Measurements from ENCODE around the gene ATP5F1D.
"Not testable (repeated sequence)": the region's sequence is repeated elsewhere in the genome, so short reads cannot be mapped to it uniquely, and the experiment has no call there.

The ATP5F1D gene

DNA sequence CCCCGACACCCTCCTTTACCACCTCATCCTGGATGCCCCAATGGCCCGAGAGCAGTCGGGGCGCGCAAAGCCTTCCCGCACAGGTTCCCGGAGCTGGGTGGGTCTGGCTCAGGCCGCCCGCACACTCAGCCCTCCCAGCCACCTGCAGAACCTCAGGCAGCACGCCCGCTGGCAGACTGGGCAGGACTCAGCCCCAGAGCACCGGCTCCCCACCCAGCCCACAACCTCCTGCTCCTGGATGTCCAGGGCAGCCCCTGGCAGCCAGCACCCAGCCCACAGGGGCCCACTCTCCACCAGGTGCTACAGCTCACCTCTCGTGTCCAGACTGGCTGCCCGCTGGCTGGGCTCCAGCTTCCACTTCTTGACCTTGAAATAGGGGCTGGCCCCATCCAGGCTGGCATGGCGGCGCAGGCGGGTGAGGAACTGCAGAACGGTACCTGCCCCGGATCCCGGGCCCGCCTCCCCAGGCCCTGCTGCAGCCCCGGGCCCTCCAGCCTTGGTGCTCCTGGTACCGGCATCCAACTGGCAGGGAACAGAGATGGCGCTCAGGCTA lies 8.4 kb upstream of the ATP5F1D start:
- no peak for DNase-seq

DNA sequence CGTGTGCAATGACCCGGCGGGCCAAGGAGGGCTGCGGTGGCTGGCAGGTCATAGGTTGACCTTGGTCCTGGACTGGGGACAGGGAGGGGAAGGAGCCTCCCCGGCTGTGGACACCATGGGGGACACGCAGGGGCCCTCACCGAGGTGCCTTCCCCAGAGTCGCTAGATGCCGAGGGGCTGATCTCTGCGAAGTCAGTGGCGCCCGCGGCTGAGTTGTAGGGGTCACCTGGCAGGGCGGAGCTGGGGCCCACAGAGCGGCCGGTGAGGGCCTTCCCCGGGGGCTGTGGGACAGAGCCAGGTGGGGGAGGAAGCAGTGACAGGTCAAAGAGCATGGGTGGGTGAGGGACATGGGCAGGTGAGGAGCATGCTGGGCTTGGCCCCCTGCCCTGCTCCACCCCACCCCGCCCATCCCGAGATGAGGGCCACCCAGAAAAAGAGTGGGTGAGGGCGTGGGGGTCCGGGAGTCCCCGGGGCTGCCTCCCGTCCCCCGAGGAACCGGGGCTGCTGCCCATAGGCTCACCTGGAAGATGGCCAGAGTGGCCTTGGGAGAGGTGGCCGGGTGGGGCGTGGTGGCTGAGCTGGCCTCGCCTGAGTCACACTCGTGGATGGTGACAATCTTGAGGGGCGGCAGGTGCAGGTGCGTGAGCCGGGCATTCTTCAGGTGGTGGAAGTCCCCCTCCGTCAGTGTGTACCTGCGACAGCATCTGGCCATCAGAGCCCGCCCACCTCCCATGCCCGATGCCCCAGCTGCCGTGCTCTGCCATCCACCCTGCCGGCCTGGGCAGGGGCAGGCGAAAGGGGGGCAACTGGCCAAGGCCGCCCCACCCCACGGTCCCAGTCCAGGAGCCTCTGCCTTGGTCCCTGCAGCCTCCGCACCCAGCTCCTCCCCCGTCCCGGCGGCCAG lies 7.2 kb upstream of the ATP5F1D start:
- no peak for DNase-seq

DNA sequence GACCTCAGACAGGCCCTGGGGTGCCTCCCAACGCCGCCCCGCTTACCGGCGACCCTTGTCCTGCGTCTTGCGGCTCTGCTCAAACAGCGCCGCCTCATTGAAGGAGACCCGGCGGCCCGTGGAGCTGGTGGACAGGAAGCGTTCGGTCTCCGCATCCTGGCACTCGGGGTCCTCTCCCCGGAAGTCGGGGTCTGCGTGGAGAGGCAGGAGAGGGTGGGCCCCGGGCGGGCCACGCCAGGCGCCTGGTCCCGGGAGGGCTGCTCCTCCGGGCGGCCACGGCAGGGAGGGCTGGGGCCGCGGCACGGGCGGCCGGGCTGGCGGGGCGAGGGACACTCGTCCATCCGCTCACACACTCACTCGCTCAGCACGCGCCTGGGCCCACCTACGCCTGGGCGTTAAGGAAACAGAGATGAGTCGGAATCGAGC lies 6.6 kb upstream of the ATP5F1D start:
- DNase-seq, result no peak

DNA sequence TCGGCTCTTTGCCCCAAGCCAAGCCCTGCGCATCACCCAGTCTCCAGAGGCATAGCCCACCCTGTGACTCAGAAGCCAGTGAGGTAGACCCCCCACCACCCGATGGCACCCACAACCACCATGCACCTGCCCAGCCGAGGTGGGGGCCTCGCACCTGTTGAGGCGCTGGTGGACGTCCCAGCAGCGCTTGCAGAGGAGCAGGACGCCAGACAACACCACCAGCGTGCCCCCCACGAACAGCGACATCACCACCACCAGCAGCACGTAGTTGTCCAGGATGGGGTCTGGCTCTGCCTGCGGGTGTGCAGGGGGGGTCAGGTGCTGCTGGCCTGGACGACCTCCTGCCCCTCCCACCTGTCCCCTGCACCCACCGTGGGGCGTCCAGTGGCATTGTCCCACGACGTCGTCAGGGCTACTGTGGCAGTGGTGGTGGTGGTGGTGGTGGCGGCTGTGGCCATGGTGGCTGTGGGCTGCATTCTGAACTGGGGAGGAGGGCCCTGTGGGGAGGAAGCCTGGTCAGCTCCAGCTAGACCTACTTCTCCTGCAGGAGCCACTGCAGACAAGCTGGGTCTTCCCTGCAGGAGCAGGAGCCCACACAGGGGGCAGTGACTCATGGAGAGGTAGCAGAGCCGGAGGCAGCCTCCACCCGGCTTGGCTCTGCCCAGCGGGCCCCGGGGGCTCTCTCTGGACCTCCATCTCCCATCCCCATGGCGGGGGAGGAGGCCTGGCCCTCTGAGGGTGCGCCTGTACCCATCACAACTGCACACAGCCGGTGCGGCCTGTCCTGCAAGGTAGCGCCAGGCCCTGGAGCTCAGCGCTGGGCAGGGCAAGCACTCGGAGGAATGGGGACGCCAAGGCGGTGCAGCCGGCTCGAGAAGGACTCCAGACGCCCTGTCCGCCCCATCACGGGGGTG lies 5.7 kb upstream of the ATP5F1D start:
- no peak for DNase-seq

DNA sequence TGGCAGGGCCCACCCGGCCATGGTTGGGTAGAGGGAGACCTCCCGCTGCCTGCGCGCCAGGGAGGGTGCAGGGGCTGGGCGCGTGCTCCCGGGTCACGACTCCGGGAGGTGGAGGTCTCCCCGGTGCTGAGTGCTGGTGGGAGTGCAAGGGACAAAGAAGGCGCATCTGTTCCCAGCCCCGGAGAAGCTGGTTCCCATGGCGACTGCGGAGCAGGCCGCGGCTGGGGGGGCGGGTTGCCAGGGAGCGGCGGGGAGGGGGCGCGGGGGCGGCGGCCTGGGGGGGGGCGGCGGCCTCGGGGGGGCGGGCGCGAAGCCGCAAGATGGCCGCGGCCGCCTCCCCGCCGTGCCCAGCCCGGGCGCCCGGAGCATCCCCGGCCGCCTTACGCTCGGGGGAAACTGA lies 5.0 kb upstream of the ATP5F1D start:
- no peak for DNase-seq

DNA sequence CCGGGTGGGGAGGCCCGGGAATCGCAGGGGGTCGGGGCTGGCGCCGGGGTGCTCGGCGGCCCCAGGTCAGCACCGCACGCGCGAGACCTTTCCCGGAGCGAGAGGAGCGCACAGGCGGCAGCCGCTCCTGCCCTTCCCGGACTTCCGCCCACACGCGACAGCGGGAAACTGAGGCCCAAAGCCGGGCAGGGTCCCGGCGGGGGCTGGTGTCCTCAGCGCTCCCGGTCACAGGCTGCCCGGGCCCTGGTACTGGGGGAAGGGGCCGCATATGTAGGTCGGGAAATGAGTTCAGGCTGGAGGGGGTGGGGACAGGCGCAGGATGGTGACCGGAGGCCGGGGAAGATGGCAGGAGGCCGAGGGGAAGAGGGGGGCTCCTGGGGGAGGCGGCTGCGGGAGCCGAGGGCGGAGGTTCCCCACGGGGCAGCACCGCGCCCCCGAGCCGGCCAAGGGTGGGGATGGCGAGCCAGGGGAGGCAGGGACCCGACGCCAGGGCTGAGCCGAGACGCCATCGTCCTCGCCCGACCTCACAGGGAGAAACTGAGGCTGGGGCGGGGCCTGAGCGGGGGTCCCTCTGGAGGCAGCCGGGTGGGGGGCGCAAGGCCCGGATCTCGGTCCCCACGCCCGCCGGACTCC lies 4.4 kb upstream of the ATP5F1D start:
- peak; percentile 16 for DNase-seq

DNA sequence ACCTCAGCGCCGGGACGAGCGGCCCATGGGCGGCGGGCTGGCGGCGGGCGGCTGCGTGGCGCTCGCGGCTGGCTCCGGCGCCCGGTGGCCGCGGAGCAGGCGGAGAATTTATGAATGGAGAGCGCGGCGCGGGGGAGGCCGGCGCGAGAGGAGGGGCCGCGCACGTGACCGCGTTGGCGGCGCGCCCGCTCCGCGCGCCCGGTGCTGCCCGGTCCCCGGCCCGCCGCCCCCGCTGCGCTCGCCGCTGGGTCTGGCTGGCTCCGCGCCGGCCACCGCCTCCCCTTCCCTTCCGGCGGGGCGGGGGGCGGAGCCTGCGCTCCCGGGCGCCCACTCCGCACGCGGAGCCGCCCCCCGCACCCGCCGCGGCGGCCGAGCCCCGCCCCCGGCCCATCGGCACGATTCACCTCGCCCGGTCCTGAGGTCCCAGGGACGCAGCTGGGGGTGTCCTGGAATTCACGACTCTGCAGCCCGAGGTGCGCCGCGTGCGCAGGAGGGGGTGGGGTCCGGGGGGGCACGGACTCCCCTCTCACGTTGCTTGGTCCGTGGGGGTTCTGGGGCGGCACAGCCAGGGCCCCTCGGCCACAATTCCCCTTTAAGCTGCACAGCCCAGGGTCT lies 3.7 kb upstream of the ATP5F1D start, which contains the start of gene CBARP:
TSS of gene CBARP (minus strand) at position 252 of the 615 bp plus-strand sequence. CDS start 1,905 bp downstream, outside the sequence.
- DNase-seq, result peak; percentile 33

DNA sequence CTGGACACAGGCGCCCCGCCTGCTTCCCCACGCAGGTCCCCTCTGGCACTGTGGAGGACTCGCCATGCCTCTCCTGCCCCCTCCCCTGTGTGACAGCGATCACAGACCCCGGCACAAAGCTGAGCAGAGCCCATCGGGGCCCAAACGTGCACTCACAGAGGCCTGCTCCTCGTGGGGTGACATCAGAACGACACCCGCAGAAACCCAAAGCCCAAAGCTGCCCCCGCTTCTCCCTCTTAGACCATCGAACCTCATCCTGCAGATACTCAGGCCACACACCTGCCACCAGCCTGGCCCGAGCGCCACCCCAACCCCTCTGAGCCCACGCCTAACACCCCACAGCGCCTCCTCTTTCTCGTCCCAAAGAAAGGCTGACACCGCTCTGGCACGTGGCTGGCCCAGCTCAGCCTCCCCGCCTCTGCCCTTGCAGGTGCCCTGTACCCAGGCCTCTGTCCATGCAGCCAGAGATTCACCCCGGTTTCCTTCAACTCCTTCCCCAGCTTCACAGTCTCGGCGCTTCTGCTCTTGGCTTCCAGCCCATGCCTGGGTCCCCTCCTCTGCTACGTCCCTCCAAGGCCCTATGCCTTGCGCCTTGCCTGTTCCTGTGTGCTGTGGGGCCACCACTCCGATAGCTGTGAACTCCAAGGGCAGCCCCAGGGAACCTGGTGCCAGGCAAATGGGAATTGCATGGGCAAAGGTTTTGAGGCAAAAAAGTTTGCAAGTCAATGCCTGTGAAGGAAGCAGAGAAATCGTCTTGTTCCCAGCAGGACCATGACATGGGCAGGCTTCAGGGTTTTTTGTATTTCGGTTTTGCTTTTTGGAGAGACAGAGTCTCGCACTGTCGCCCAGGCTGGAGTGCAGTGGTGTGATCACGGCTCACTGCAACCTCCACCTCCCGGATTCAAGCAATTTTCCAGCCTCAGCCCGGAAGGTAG lies 2.9 kb upstream of the ATP5F1D start:
- DNase-seq, result peak; percentile 14

DNA sequence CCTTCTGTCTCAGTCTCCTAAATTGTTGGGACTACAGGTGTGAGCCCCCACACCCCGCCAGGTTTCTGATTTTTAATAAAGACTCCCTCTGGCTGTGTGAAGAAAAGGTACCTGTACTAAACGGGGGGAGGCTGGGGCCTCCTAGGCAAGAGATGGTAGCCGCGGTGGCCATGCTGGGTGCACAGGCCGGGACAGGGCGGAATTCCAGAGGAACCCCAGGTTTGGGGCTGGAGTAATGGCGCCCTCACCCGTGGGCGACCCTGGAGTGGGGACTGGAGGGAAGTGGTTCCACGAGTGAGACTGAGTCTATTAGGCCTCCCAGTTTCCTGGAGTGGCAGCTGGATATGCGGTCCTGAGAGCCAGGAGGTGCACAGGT lies 2.1 kb upstream of the ATP5F1D start:
- no peak for DNase-seq

DNA sequence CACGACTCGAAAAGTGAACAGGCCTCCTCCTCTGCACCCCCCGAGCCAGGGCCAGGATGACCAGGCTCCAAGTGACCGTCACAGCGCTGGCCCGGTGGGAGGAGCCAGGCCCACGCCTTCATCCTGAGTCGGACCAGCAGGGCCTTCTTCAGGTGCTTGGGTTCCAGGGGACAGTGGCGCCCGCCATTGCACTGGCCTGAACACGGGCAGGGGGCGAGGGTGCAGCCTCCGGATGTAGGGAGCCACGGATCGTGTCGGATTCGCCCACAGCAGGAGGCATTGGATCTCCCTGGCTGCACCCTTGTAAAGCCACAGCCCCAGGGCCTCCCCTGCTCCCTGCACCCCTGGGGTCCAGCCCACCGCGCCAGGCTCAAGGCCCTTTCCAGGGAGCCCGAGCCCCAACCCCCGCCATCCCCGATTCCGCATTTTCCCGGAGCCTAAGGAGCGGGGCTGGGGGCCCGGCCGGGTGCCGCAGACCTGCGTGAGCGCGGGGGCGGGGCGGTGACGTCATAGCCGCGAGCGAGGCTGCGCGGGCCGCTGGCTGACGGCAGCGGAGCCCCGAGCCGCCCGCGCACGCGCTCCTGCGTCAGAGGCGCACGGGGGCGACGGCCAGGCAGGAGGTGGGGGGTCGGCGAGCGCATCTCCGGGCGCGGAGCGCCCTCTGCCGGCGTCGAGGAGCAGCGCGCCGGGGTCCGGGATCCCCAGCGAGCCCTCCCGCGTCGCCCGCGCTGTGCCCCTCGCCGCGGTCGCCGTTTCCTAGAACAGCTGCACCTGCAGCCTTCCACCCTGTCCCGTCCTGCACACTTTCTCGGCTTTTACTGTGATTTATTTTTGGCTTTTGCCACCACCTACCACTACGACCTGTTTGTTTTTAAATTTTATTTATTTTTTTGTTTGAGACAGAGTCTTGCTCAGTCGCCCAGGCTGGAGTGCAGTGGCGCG lies 1.5 kb upstream of the ATP5F1D start:
- DNase-seq, result peak; percentile 90

DNA sequence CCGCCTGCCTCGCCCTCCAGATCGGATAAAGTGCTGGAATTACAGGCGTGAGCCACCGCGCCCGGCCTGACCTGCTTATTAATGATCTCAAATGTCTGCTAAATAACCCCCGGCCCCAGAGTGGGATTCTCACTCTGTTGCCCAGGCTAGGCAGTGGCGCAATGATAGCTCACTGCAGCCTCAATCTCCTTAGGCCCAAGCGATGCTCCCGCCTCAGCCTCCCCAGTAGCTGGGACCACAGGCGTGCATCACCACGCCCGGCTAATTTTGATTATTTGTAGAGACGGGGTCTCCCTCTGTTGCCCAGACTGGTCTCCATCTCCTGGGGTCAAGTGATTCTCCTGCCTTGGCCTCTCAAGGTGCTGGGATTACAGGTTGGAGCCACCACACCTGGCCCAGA lies 626 bp upstream of the ATP5F1D start:
- DNase-seq, result no peak

DNA sequence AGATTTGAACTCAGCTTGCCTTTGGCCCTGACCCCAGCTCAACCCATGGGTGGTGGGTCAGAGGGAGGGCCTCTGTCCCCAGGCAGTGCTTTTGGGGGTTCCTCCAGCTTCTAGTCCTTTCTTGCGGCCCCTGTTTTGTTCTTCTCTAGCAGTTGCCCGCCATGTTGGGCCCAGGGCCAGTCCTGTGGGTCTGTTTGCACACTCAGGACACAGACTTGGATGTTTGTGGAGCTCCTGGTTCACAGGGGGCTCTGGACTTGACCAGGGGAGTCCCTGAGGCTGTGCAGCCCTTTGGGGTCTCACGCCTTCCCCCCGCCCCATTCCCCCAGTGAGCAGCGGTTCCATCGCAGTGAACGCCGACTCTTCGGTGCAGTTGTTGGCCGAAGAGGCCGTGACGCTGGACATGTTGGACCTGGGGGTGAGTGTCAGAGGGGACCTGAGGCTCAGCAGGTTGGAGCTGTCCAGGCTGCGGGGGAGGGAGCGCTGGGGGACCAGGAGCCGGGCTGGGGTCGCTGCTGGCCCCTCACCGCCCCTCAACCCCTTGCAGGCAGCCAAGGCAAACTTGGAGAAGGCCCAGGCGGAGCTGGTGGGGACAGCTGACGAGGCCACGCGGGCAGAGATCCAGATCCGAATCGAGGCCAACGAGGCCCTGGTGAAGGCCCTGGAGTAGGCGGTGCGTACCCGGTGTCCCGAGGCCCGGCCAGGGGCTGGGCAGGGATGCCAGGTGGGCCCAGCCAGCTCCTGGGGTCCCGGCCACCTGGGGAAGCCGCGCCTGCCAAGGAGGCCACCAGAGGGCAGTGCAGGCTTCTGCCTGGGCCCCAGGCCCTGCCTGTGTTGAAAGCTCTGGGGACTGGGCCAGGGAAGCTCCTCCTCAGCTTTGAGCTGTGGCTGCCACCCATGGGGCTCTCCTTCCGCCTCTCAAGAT lies 2.5 kb downstream of the ATP5F1D start:
- peak; percentile 88 for DNase-seq

DNA sequence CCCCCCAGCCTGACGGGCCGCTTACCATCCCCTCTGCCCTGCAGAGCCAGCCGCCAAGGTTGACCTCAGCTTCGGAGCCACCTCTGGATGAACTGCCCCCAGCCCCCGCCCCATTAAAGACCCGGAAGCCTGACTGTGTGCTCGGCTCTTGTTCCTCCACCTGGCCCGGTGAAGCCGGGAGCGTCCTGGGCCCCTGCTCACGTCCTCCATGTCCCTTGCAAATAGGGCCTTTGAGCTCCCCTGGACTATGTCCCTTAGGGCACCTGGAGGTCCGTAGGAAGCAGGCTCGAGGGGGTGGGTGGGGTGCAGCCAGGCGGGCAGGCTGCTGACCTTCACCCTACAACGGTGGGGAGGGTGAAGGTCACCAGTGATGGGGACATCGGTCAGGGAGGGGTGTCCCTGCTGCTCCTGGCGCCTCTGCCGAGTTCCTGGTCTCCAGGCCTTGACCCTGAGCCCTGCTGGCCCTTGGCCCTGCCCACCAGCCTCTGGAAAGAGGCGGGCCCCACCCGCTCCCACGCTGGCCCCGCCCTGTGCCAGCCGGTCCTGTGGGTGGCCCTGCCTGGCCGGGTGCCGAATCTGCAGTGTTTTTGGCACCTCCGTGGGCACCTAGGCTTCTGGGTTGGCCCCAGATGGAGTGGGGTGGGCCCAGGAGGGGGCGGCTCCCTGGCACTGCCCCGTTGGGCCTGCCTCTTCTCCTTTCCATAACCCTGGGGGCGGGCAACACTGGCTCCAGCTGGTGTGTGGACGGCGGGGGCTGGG lies 3.3 kb downstream of the ATP5F1D start:
- no peak for DNase-seq

DNA sequence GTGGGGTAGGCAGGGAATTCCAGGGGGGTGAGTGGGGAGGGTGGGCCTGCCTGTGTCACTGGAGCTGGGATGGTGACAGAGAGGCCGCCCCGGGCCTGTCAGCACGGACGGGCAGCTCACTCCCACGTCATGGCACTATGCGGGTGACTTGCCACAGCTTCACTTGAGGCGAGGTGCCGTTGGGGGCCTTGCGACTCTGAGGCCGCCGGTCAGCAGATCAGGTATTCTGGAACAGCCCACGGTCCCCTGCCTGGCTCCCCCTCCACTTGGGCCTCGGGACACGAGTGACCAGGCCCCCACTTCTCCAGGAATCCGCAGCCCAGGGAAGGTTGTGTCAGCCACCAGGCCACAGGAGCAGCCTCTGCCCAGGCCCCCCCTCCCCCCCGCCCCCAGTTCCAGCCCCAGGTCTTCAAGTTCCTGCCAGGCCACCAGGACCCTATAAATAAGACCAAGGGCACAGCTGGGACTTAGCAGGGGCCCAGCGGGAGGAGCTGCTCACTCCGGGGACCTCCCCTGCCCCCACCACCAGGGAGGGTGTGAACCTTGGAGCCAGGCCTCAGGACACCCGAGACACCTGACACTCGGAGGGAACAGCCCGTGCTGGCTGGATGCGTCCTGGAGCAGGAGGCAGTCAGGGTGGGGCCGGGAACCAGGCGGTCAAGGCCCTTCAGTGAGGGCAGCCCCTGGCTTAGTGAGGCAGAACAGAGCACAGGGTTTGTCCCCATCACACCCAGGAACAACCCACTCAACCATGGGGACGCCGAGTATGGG lies 4.1 kb downstream of the ATP5F1D start:
- no peak for DNase-seq

DNA sequence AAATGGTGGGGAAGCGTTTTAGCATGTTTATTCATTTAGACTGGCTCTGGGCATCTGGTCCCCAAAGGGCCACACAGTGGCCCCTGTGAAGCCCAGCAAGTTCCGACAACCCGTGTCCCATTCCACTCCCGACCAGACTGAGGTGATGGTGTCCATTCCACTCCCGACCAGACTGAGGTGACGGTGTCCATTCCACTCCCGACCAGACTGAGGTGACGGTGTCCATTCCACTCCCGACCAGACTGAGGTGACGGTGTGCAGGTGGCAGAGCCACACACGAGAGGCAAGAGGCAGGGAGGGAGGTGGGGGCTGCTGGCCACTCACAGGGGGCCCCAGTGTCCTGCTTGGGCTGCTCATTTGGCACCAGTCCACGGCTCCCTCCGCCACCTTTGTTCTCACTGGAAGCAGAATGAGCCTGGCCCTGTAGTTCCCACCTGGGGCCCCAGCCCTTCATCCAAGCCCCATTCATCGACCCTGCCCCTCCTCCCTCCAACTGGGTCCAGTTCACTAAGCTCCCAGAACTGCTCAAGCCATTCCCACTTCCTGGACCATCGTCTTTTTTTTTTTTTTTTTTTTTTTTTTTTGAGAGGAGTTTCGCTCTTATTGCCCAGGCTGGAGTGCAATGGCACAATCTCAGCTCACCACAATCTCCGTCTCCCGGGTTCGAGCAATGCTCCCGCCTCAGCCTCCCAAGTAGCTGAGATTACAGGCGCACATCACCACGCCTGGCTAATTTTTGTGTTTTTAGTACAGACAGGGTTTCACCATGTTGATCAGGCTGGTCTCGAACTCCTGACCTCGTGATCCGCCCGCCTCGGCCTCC lies 4.9 kb downstream of the ATP5F1D start:
- not testable (repeated sequence) for DNase-seq

DNA sequence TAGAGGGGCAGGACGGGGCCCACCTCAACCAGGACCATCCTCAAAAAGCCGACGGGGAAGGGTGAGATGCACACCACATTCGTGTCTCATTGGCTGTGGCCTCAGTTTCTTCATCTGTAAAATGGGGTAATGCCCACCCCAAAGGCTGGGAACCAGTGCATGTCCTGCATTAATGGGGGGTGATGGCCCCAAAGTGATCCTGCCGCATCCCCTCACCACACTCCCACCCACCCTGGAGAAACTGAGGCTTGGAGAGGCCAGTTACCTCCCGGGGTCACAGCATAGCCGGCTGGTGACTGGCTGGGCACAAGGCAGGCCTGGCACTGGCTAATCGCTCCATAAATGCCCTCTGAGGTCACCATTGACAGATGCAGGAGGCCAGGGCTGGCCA lies 6.2 kb downstream of the ATP5F1D start:
- DNase-seq, result no peak
